ENCODE data around the gene TEX2. TPM values are rescaled to one million over a fixed set of nuclear protein-coding genes. Genes with fewer than 3 reads are reported as not detected.

The TEX2 gene
- total RNA-seq, 1 donor from 2014 or later = 11.6 TPM

- TF ChIP-seq, protein P1, sequence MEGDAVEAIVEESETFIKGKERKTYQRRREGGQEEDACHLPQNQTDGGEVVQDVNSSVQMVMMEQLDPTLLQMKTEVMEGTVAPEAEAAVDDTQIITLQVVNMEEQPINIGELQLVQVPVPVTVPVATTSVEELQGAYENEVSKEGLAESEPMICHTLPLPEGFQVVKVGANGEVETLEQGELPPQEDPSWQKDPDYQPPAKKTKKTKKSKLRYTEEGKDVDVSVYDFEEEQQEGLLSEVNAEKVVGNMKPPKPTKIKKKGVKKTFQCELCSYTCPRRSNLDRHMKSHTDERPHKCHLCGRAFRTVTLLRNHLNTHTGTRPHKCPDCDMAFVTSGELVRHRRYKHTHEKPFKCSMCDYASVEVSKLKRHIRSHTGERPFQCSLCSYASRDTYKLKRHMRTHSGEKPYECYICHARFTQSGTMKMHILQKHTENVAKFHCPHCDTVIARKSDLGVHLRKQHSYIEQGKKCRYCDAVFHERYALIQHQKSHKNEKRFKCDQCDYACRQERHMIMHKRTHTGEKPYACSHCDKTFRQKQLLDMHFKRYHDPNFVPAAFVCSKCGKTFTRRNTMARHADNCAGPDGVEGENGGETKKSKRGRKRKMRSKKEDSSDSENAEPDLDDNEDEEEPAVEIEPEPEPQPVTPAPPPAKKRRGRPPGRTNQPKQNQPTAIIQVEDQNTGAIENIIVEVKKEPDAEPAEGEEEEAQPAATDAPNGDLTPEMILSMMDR (conservative IDR thresholded peaks at IDR 0.05; ENCODE audit: low read depth, low read length) = no peak
Observed at GRCh38 chr17:64230791-64231408, 32.2 kb downstream of the TEX2 start.

DNA sequence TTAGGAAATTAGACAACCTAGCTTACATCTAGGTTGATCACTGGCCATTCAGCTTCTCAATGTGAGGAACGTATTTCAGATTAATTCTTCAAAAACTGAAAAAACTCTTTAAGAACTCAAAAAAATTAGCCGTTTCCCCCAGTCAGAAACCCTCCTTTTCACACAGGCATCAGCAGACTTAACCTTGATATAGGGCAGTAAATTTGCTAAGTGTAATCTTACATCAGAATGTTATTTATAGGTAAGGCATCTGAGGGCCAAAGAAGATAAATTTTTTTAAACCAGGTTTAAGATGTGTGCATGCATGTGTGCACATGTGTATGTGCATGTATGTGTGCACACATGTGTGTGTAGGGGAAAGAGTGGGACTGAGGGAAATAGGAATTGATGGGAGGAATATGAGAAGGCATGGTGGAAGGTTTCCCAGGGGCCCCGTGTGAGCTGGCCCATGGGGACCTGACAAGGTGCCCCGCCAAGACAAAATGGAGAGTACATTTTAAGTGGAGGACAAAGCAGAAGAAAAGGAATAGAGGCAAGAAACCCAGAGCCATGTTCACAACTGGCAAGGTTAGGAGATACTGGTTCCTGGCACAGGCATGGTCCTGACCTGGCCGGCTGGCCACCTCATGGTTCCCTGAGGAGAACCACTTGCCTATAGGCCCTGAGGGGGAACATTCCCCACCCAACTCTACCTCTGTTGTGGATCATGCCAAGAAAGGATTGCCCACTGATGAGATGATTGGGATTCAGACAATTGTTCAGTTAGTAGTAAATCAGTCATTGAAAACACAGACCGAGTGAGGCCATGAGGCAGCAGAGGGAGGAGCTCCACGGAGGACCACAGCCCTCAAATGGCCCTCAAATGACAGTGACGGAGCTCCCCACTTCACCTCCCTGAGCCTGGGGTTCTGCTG is 33.0 kb downstream of the TEX2 start:
- TF ChIP-seq, protein P1 (conservative IDR thresholded peaks at IDR 0.05; ENCODE audit: low read depth, low read length) = no peak
- no peak for DNase-seq (ENCODE audit: low read depth)
- no peak overlapping the region for H3K4me3 ChIP-seq (ENCODE audit: low read depth, low read length)

More at GRCh38 chr17:64230791-64231408, 32.2 kb downstream of the TEX2 start:
- peak; percentile 78 for DNase-seq (ENCODE audit: low read depth)
- no peak overlapping the region for H3K4me3 ChIP-seq (ENCODE audit: low read depth, low read length)

- TF ChIP-seq, protein P1 (conservative IDR thresholded peaks at IDR 0.05; ENCODE audit: low read depth, low read length) = no peak
- no peak for DNase-seq (ENCODE audit: low read depth)
- no peak overlapping the region for H3K4me3 ChIP-seq (ENCODE audit: low read depth, low read length)
Observed at GRCh38 chr17:64226132-64226531, 36.9 kb downstream of the TEX2 start.

- TF ChIP-seq, protein P1 (conservative IDR thresholded peaks at IDR 0.05; ENCODE audit: low read depth, low read length) = no peak
- H3K4me3 ChIP-seq (ENCODE audit: low read depth, low read length) = no peak overlapping the region
- DNase-seq (ENCODE audit: low read depth) = no peak
Observed at GRCh38 chr17:64225410-64225809, 37.6 kb downstream of the TEX2 start.

DNA sequence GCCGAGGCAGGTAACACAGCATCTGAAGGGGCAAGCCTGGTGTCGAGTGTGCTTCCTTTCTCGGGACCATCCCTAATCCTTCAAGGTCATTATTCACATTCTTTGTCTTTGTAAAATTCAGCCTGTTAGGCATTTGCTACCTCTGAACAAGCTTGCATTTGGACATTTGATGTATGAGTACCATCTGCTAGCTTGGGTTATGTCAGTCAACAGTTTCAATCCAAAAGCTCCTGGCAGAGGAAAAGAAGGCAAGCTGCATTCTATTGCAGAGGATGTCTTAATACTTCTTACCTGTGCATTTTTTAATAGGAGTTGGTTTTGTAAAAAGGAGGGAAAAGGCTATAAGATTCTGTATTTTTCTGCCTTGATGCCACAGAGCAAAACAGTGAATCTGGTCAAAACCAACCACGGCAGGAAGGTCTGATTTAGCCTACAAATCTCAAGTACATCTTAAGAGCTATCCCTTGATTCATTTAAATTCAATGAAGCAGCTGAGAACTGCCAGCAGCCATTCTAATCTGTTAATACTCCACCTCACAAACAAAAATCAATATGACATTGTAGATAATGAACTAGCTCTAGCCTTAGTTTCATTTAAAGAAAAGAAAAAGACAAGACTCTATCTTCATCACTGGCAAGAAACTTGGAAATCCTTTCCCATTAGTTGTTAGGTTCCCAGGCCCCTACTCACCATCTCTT is 39.0 kb downstream of the TEX2 start:
- no peak overlapping the region for H3K4me3 ChIP-seq (ENCODE audit: low read depth, low read length)
- no peak for DNase-seq (ENCODE audit: low read depth)
- TF ChIP-seq, protein P1 (conservative IDR thresholded peaks at IDR 0.05; ENCODE audit: low read depth, low read length) = no peak

DNA sequence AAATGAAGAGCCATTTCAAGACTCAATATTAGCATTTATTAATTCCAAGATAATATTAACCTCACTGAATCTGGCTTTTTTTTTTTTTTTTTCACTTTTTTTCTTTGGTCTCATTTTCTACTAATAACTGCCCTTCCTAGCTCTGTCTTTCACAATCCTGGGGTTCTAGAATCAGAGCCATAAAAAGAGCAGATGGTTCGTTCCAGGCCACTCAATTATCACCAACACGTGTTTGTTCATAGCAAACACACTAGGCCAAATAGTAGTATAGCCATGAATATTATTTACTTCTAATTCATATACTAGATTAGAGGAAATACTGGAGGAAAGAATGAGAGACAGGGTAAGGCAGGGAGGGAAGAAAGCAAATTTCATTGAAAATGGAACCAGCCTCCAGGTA is 39.8 kb downstream of the TEX2 start:
- H3K4me3 ChIP-seq (ENCODE audit: low read depth, low read length) = no peak overlapping the region
- TF ChIP-seq, protein P1 (conservative IDR thresholded peaks at IDR 0.05; ENCODE audit: low read depth, low read length) = no peak
- no peak for DNase-seq (ENCODE audit: low read depth)
